Measurements from ENCODE around the gene C1QTNF3. TPM values are rescaled to one million over a fixed set of nuclear protein-coding genes. Genes with fewer than 3 reads are reported as not detected.

Gene C1QTNF3
- total and polyA plus RNA-seq, 3 experiments from 2014 or later: 0.39 to 1.4 (median 1.4) TPM

DNA sequence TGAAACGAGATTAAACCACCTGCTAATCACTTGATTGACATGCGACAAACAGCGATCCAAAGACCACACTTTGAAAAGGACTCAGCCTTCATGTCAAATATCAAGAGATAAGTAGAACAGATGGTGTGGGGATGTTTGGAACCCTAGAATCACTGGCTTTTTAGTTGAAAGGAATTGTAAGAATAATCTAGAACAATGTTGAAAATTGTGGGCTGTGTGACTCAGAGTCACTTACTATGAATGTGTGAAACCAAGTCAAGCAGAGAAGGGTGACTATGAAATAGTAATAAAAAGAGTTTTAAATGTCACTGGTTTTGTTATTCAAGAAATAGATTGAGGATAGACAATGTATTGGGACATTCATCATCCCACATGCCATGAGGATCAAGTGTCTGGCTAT, 14.1 kb upstream of the C1QTNF3 start:
- no peak for DNase-seq
- POLR2A ChIA-PET: no interaction called here

GRCh38 chr5:34055667-34056066, 12.7 kb upstream of the C1QTNF3 start:
- Histone ChIP-seq H3K9me3 (ENCODE audit: low read length) (no peaks in the 10 kb centered on the region), H3K27ac (ENCODE audit: low read depth, low read length) (no peak overlapping the region), H3K36me3 (ENCODE audit: insufficient read depth, low read length) (no peaks in the 10 kb centered on the region), H3K27me3 (ENCODE audit: insufficient read depth, low read length, poor library complexity, severe bottlenecking) (no peaks in the 10 kb centered on the region), H3K4me3 (ENCODE audit: low read length) (no peak overlapping the region), H3K4me1 (ENCODE audit: insufficient read depth, low read length) (no peaks in the 10 kb centered on the region)
- ChIA-PET CTCF (no interaction called here), POLR2A (no interaction called here)
- Mint-ChIP-seq H3K9me3 (no peaks in the 10 kb centered on the region), H3K4me3 (no peak overlapping the region), H3K4me1 (no peaks in the 10 kb centered on the region), H3K36me3 (peaks cover 24 to 27% (median 25%) of the 10 kb centered on the region in 3 donors), H3K27ac (no peak overlapping the region), H3K27me3 (no peaks in the 10 kb centered on the region)
- no peak for DNase-seq

More for the DNA sequence above, 14.1 kb upstream of the C1QTNF3 start:
- H3K27ac ChIP-seq (ENCODE audit: low read depth, low read length): no peak overlapping the region
- H3K4me3 ChIP-seq (ENCODE audit: low read length): no peak overlapping the region
- H3K4me1 ChIP-seq (ENCODE audit: insufficient read depth, low read length): no peaks in the 10 kb centered on the region
- H3K9me3 Mint-ChIP-seq: no peaks in the 10 kb centered on the region
- H3K27me3 Mint-ChIP-seq: no peaks in the 10 kb centered on the region
- H3K9me3 ChIP-seq (ENCODE audit: low read length): no peaks in the 10 kb centered on the region
- H3K4me1 Mint-ChIP-seq: no peaks in the 10 kb centered on the region
- H3K27ac Mint-ChIP-seq: no peak overlapping the region
- no peaks in the 10 kb centered on the region for H3K36me3 ChIP-seq (ENCODE audit: insufficient read depth, low read length)
- no peaks in the 10 kb centered on the region for H3K27me3 ChIP-seq (ENCODE audit: insufficient read depth, low read length, poor library complexity, severe bottlenecking)
- H3K4me3 Mint-ChIP-seq: no peak overlapping the region
- peaks cover 19 to 25% (median 20%) of the 10 kb centered on the region in 3 donors for H3K36me3 Mint-ChIP-seq
- CTCF ChIA-PET: no interaction called here

DNA sequence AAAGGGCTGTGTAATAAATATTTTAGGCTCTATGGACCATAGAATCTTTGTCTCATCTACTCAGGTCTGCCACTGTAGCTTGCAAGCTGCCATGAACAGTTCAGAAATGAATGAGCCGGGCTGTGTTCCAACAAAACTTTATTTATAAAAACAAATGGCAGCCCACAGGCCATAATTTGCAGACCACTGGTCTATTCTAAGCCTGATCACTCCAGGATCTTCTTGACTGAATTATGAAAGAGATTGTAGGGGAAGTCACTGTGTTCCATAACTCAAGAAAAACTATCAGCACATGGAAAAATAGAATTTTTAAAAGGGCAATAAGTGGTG, 11.4 kb upstream of the C1QTNF3 start:
- ChIA-PET CTCF (interaction anchor here (0.6 kb wide), 1 partner anchor 595 kb away, joined by 4 read pairs; no protein-coding TSS in a partner anchor), POLR2A (no interaction called here)
- H3K27ac ChIP-seq (ENCODE audit: low read depth, low read length): no peak overlapping the region
- H3K9me3 ChIP-seq (ENCODE audit: low read length): no peaks in the 10 kb centered on the region
- no peaks in the 10 kb centered on the region for H3K27me3 ChIP-seq (ENCODE audit: insufficient read depth, low read length, poor library complexity, severe bottlenecking)
- no peaks in the 10 kb centered on the region for H3K4me1 Mint-ChIP-seq
- no peak overlapping the region for H3K27ac Mint-ChIP-seq
- H3K36me3 Mint-ChIP-seq: peaks cover 26 to 31% (median 29%) of the 10 kb centered on the region in 3 donors
- H3K27me3 Mint-ChIP-seq: no peaks in the 10 kb centered on the region
- H3K4me3 Mint-ChIP-seq: no peak overlapping the region
- H3K4me3 ChIP-seq (ENCODE audit: low read length): no peak overlapping the region
- H3K36me3 ChIP-seq (ENCODE audit: insufficient read depth, low read length): no peaks in the 10 kb centered on the region
- H3K9me3 Mint-ChIP-seq: no peaks in the 10 kb centered on the region
- DNase-seq: no peak
- no peaks in the 10 kb centered on the region for H3K4me1 ChIP-seq (ENCODE audit: insufficient read depth, low read length)

GRCh38 chr5:34053571-34054399, 10.8 kb upstream of the C1QTNF3 start:
- no peaks in the 10 kb centered on the region for H3K4me1 Mint-ChIP-seq
- peaks cover 27 to 31% (median 27%) of the 10 kb centered on the region in 3 donors for H3K36me3 Mint-ChIP-seq
- no peak for DNase-seq
- Histone ChIP-seq H3K4me3 (ENCODE audit: low read length) (no peak overlapping the region), H3K4me1 (ENCODE audit: insufficient read depth, low read length) (no peaks in the 10 kb centered on the region), H3K36me3 (ENCODE audit: insufficient read depth, low read length) (no peaks in the 10 kb centered on the region), H3K27me3 (ENCODE audit: insufficient read depth, low read length, poor library complexity, severe bottlenecking) (no peaks in the 10 kb centered on the region), H3K9me3 (ENCODE audit: low read length) (no peaks in the 10 kb centered on the region), H3K27ac (ENCODE audit: low read depth, low read length) (no peak overlapping the region)
- H3K27me3 Mint-ChIP-seq: no peaks in the 10 kb centered on the region
- no peak overlapping the region for H3K4me3 Mint-ChIP-seq
- no peaks in the 10 kb centered on the region for H3K9me3 Mint-ChIP-seq
- POLR2A ChIA-PET: no interaction called here
- CTCF ChIA-PET: interaction anchor here (0.6 kb wide), 1 partner anchor 594 kb away, joined by 4 read pairs; no protein-coding TSS in a partner anchor
- no peak overlapping the region for H3K27ac Mint-ChIP-seq

GRCh38 chr5:34053133-34053532, 10.1 kb upstream of the C1QTNF3 start:
- H3K36me3 Mint-ChIP-seq: peaks cover 25 to 31% (median 31%) of the 10 kb centered on the region in 3 donors
- Histone ChIP-seq H3K27ac (ENCODE audit: low read depth, low read length) (no peak overlapping the region), H3K27me3 (ENCODE audit: insufficient read depth, low read length, poor library complexity, severe bottlenecking) (no peaks in the 10 kb centered on the region), H3K4me1 (ENCODE audit: insufficient read depth, low read length) (no peaks in the 10 kb centered on the region), H3K4me3 (ENCODE audit: low read length) (no peak overlapping the region), H3K36me3 (ENCODE audit: insufficient read depth, low read length) (no peaks in the 10 kb centered on the region), H3K9me3 (ENCODE audit: low read length) (no peaks in the 10 kb centered on the region)
- H3K27me3 Mint-ChIP-seq: no peaks in the 10 kb centered on the region
- no peak overlapping the region for H3K4me3 Mint-ChIP-seq
- no peak for DNase-seq
- H3K9me3 Mint-ChIP-seq: no peaks in the 10 kb centered on the region
- CTCF ChIA-PET: no interaction called here
- no peaks in the 10 kb centered on the region for H3K4me1 Mint-ChIP-seq
- POLR2A ChIA-PET: no interaction called here
- H3K27ac Mint-ChIP-seq: no peak overlapping the region

GRCh38 chr5:34051374-34051980, 8.5 kb upstream of the C1QTNF3 start:
- peak overlapping the region in 1 of 8 donors; percentile 0 for H3K27ac Mint-ChIP-seq
- Histone ChIP-seq H3K27me3 (ENCODE audit: insufficient read depth, low read length, poor library complexity, severe bottlenecking) (no peaks in the 10 kb centered on the region), H3K36me3 (ENCODE audit: insufficient read depth, low read length) (no peaks in the 10 kb centered on the region), H3K27ac (ENCODE audit: low read depth, low read length) (no peak overlapping the region), H3K4me1 (ENCODE audit: insufficient read depth, low read length) (no peaks in the 10 kb centered on the region), H3K9me3 (ENCODE audit: low read length) (no peaks in the 10 kb centered on the region), H3K4me3 (ENCODE audit: low read length) (no peak overlapping the region)
- no peak overlapping the region for H3K4me3 Mint-ChIP-seq
- CTCF ChIA-PET: no interaction called here
- H3K9me3 Mint-ChIP-seq: no peaks in the 10 kb centered on the region
- POLR2A ChIA-PET: no interaction called here
- H3K36me3 Mint-ChIP-seq: peaks cover 21 to 31% (median 29%) of the 10 kb centered on the region in 3 donors
- peaks cover 0 to 2% of the 10 kb centered on the region in 2 donors for H3K27me3 Mint-ChIP-seq
- no peak for DNase-seq
- H3K4me1 Mint-ChIP-seq: peaks cover 0 to 3% (median 2%) of the 10 kb centered on the region in 3 donors

DNA sequence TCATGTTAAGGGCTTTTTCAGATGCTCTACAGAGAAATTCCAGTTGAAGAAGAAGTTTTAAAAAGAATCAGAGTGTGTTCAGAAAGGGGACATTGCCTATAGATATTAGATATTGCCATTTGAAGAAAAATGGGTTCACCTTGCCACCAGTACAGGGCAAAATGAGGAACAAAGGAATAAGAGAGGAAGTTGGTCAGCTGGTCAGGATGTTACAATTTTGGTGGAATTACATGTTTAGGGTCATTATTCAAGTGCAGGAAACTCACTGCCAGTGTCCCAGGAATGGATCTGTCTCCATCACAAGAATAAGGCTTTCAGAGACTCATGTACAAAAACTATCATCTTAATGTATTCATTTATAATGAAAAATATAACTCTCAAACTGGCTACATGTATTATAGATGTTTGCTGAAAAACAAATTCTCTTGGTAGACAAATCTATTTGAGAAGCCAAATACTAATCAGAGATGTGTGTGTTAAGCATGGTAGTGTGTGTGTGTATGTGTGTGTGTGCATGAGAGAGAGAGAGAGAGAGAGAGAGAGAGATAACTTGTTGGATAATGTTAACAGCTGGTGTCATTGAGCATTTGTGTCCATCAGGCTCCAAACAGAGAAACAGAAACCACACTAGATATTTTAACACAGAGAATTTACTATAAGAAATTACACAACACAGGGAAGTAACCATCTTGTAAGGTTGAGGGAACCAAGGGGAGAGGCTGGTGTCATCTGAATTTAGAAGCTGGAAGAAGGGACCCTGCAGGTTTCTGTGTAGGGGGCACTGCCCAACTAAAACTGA, 5.0 kb upstream of the C1QTNF3 start:
- H3K4me1 ChIP-seq (ENCODE audit: insufficient read depth, low read length): peaks cover 9% of the 10 kb centered on the region
- Mint-ChIP-seq H3K27ac (peak overlapping the region in 2 of 8 donors; percentile 17 to 73), H3K4me3 (no peak overlapping the region), H3K9me3 (no peaks in the 10 kb centered on the region), H3K4me1 (peaks cover 0 to 32% (median 19%) of the 10 kb centered on the region in 3 donors), H3K27me3 (peaks cover 0 to 2% of the 10 kb centered on the region in 2 donors), H3K36me3 (peaks cover 21 to 29% (median 28%) of the 10 kb centered on the region in 3 donors)
- no peak overlapping the region for H3K27ac ChIP-seq (ENCODE audit: low read depth, low read length)
- H3K36me3 ChIP-seq (ENCODE audit: insufficient read depth, low read length): no peaks in the 10 kb centered on the region
- POLR2A ChIA-PET: no interaction called here
- CTCF ChIA-PET: interaction anchor here (1.2 kb wide), 1 partner anchor 11 kb away, joined by 3 read pairs; no protein-coding TSS in a partner anchor
- H3K27me3 ChIP-seq (ENCODE audit: insufficient read depth, low read length, poor library complexity, severe bottlenecking): no peaks in the 10 kb centered on the region
- no peak overlapping the region for H3K4me3 ChIP-seq (ENCODE audit: low read length)
- no peaks in the 10 kb centered on the region for H3K9me3 ChIP-seq (ENCODE audit: low read length)
- no peak for DNase-seq

DNA sequence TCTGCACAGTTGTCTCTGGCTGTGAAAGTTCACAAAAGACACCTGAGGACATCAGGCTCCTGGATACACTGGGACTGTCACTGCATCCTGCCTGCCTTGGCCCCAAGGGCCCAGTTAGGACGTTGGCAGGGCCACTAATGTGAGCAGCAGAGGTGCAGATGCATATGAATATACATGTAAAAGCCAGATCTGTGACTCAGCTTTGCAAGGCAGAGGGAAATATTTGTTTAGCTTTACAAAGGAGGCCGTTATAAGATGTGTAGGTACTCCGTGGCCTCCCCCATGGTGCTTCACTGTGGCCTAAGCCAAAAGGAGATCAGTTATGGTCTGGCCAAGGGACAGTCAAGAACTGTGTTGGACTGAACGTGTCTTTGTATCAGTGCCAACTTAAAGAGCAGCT, 4.1 kb upstream of the C1QTNF3 start:
- H3K4me3 ChIP-seq (ENCODE audit: low read length): no peak overlapping the region
- ChIA-PET POLR2A (no interaction called here), CTCF (no interaction called here)
- Mint-ChIP-seq H3K36me3 (peaks cover 21 to 26% (median 25%) of the 10 kb centered on the region in 3 donors), H3K4me3 (no peak overlapping the region), H3K9me3 (no peaks in the 10 kb centered on the region), H3K27ac (peak overlapping the region in 1 of 8 donors; percentile 43), H3K4me1 (peaks cover 0 to 32% (median 22%) of the 10 kb centered on the region in 3 donors), H3K27me3 (peaks cover 0 to 2% of the 10 kb centered on the region in 2 donors)
- H3K27me3 ChIP-seq (ENCODE audit: insufficient read depth, low read length, poor library complexity, severe bottlenecking): no peaks in the 10 kb centered on the region
- DNase-seq: no peak
- H3K36me3 ChIP-seq (ENCODE audit: insufficient read depth, low read length): no peaks in the 10 kb centered on the region
- H3K9me3 ChIP-seq (ENCODE audit: low read length): no peaks in the 10 kb centered on the region
- H3K4me1 ChIP-seq (ENCODE audit: insufficient read depth, low read length): peaks cover 9% of the 10 kb centered on the region
- H3K27ac ChIP-seq (ENCODE audit: low read depth, low read length): no peak overlapping the region

Data from CD8-positive, alpha-beta memory T cell (primary cell).